CD4-positive, alpha-beta T cell treated with Interferon gamma for 1 hour (primary cell): Measurements from ENCODE around the gene SLC6A13.

Experiments used
- DNase-seq: peaks from one replicate; pipeline ENCODE4 v3.0.0-alpha.2; 2020

Gene SLC6A13

DNA sequence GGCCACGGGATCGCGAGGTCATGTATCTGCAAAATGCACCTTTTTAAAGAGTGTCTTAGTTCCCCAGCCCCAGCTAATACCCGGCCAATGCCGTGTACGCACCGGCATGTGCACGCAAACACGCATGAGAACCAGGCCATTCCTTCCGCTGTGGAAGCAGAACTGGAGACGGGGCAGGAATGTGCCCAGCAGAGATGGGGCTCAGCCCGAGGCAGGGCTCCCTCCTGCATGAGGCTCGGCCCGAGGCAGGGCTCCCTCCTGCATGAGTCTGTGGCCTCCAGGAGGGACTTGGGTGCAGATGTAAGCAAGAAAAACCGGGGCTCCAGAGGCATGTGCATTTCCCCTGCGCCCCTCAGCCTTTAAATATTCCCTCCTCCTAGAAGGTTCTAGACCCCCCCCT is 86.9 kb downstream of the SLC6A13 start:
- no peak for DNase-seq

- DNase-seq = no peak
Observed at GRCh38 chr12:175250-175649, 87.4 kb downstream of the SLC6A13 start.

DNA sequence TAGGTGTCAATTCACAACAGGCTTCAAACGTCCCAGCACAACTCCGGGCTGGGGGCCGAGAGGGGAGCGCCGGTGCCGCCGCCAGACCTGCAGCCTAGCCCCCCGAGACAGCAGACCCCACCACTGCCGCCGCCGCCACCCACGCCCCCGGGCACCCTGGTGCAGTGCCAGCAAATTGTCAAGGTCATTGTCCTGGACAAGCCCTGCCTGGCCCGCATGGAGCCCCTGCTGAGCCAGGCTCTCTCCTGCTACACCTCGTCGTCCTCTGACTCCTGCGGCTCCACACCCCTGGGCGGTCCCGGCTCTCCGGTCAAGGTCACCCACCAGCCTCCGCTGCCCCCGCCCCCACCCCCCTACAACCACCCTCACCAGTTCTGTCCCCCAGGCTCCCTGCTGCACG is 88.0 kb downstream of the SLC6A13 start:
- no peak for DNase-seq

DNA sequence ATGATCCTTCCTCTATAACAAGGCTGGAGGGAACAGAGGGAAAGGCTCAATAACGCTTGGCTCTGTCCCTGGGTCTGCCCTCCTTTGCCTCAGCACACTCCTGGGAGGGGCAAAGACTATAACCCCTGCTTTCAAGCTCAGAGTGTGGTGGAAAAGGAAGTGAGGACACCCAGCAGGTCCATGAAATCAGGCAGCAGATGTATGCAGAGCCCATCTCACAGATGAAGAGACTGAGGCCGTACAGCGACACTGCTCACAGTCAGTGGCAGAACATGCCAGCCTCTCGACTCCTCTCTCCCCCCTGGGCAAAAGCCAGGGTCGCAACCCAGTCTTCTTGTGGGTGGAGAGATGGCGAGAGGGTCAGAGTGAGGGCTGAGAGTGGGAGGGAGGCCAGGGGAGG is 88.5 kb downstream of the SLC6A13 start:
- no peak for DNase-seq

DNA sequence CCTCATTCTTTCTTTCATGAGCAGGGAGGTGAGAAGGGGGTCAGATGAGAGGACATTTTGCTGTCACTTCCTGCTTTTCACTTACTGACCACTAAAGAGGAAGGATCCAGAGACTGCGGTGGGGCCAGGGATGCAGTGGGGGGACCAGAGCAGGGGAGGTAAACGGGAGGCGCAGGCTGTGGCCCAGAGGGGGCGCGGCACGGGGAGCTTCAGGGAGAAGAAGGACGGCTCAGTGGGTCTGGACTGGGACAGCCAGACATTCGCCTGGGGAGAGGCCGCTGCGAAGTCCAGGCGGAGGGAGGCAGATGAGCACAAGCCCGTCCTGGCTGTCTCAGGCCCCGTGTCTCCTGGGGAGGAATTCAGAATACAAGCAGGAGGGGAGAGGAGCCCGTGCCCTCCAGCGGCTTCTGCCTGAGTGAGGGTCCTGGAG is 89.9 kb downstream of the SLC6A13 start:
- no peak for DNase-seq

- no peak for DNase-seq
Observed at GRCh38 chr12:171743-172676, 90.6 kb downstream of the SLC6A13 start.

- no peak for DNase-seq
Observed at GRCh38 chr12:171276-171675, 91.4 kb downstream of the SLC6A13 start.
